Nephron (organoid): Measurements from ENCODE around the gene MACROD2.

Source experiments
- H3K27ac Mint-ChIP-seq, 3 experiments: 2 replicates each; pipeline ENCODE4 v1.8.0; 2020; ENCODE audit warnings: mixed read lengths in 3 of 3, mild to moderate bottlenecking in 2 of 3, moderate library complexity in 1 of 3
- H3K27me3 Mint-ChIP-seq: 2 replicates; pipeline ENCODE4 v1.8.0; 2021; ENCODE audit warnings: low read depth, mild to moderate bottlenecking, moderate library complexity, mixed read lengths
- H3K36me3 Mint-ChIP-seq: 2 replicates; pipeline ENCODE4 v1.8.0; 2020; ENCODE audit warnings: low read depth, mixed read lengths
- H3K4me1 Mint-ChIP-seq: 2 replicates; pipeline ENCODE4 v1.8.0; 2020; ENCODE audit warnings: mixed read lengths
- H3K4me3 Mint-ChIP-seq, 3 experiments: 2 replicates each; pipeline ENCODE4 v1.8.0; 2020; ENCODE audit warnings: mild to moderate bottlenecking in 3 of 3, mixed read lengths in 3 of 3, moderate library complexity in 2 of 3
- H3K9me3 Mint-ChIP-seq: 2 replicates; pipeline ENCODE4 v1.8.0; 2020; ENCODE audit warnings: mixed read lengths
- TF ChIP-seq, protein P1 (sequence below), 3 experiments: fragments of 200-600 bp; sonication (generic); IDR thresholded peaks; one replicate each; pipeline ENCODE4 v1.5.0; 2021; ENCODE audit warnings: antibody characterized with exemption in 3 of 3; ENCODE audit not compliant: unreplicated experiment in 3 of 3

The MACROD2 gene

DNA sequence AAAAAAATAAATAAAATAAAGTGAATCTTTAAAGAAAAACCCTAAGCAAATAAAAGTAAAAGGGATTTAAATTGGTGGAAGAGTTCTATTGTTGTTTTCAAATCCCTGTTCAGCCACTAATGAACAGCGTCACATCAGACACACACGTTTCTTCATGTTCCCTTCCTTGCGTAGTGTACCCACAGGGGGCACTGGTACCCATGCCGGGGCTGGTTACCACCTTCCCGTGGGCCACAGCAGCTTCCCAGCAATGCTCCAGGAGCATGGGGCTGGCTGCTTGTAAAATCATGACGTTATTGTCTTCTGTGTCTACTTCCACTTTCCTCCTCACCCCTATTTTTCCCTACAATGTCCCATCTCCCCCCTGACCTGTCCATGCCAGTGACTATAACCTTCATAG is 1589.2 kb downstream of the MACROD2 start:
- peaks cover 2% of the 10 kb centered on the region for H3K9me3 Mint-ChIP-seq
- H3K27ac Mint-ChIP-seq, result no peak overlapping the region
- TF ChIP-seq, protein P1, sequence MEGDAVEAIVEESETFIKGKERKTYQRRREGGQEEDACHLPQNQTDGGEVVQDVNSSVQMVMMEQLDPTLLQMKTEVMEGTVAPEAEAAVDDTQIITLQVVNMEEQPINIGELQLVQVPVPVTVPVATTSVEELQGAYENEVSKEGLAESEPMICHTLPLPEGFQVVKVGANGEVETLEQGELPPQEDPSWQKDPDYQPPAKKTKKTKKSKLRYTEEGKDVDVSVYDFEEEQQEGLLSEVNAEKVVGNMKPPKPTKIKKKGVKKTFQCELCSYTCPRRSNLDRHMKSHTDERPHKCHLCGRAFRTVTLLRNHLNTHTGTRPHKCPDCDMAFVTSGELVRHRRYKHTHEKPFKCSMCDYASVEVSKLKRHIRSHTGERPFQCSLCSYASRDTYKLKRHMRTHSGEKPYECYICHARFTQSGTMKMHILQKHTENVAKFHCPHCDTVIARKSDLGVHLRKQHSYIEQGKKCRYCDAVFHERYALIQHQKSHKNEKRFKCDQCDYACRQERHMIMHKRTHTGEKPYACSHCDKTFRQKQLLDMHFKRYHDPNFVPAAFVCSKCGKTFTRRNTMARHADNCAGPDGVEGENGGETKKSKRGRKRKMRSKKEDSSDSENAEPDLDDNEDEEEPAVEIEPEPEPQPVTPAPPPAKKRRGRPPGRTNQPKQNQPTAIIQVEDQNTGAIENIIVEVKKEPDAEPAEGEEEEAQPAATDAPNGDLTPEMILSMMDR (IDR thresholded peaks at IDR 0.05; ENCODE audit: unreplicated experiment in 3 of 3), result no peak
- H3K4me3 Mint-ChIP-seq, result no peak overlapping the region
- no peaks in the 10 kb centered on the region for H3K36me3 Mint-ChIP-seq
- H3K4me1 Mint-ChIP-seq, result no peaks in the 10 kb centered on the region
- H3K27me3 Mint-ChIP-seq, result peaks cover 4% of the 10 kb centered on the region

DNA sequence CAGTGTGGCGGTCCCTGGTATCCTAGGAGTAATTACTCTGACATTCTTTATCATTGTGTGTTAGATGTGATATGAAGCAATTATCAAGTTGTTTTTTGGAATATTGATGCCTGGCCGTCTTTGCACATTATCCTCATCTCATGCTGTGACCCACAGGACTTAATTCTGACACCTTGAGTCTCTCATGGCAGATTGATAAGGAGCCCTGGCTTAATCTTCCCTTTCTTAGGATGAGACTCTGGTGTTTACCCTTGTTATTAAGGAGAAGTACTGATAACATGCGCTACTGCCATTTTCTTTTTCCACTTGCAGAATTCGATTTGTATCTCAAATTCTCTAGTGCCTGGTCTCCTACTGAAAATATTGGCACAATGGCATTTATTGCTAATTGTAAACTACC is 1597.8 kb downstream of the MACROD2 start:
- Mint-ChIP-seq H3K27ac (no peak overlapping the region), H3K27me3 (peaks cover 8% of the 10 kb centered on the region), H3K36me3 (no peaks in the 10 kb centered on the region), H3K4me3 (no peak overlapping the region), H3K4me1 (no peaks in the 10 kb centered on the region), H3K9me3 (peaks cover 4% of the 10 kb centered on the region)
- TF ChIP-seq, protein P1 (IDR thresholded peaks at IDR 0.05; ENCODE audit: unreplicated experiment in 3 of 3), result no peak

DNA sequence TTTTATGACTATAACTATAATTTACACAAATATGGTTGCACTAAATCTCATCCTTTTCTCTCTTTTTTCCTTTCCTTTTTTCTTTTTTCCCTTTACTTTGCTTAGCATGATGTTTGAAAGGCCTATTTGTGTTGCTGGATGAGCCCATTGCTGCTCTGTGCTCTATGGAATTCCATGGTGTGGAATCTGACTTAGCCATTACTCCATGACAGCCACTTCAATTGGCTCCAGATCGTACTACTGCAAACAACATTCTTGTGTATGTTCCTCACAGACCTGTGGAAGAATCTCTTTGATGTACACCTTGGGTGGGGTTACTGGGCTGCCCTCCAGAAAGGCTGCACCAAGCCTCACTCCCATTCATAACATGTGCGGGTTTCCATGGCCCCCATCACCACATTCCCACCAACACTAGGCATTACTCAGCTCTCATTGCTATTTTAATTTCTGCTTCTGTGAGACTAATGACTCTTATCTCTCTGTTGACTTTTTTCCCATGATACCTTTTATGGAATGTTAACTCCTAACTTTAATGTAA is 1598.9 kb downstream of the MACROD2 start:
- no peak overlapping the region for H3K27ac Mint-ChIP-seq
- H3K36me3 Mint-ChIP-seq, result no peaks in the 10 kb centered on the region
- H3K27me3 Mint-ChIP-seq, result peaks cover 4% of the 10 kb centered on the region
- H3K4me1 Mint-ChIP-seq, result no peaks in the 10 kb centered on the region
- H3K9me3 Mint-ChIP-seq, result peaks cover 4% of the 10 kb centered on the region
- TF ChIP-seq, protein P1 (IDR thresholded peaks at IDR 0.05; ENCODE audit: unreplicated experiment in 3 of 3), result no peak
- no peak overlapping the region for H3K4me3 Mint-ChIP-seq

DNA sequence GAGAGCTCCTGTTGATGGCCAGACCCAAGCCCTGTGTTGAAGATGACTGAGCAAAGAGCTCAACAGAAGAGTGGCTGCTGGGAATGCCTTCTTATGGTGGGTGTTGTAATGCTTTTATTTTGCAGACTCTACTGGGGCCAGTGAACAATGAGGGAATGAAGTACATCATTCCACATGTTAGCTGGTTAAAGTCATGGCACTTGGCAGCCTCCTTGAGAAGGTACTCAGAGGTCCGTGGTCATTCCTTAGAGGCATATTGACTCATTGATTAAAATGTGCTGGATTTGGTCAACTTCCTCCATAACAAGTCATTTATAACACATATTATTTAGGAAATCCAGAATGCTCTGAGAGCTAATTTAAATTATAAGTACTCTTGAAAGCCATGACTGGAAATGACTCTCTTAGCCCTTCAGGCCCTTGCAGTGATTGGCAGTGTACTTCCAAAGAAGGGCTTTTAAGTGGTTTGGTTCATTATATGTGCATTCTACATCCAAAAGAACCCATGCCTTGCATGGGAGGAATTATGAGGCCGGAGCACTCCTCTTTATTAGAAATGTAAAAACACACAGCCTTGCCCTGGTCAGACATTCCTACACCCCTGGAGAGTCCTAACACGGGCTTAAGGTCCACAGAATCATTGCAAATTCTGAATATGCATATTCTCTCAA is 1601.0 kb downstream of the MACROD2 start:
- H3K27me3 Mint-ChIP-seq, result peaks cover 4% of the 10 kb centered on the region
- H3K36me3 Mint-ChIP-seq, result no peaks in the 10 kb centered on the region
- H3K27ac Mint-ChIP-seq, result no peak overlapping the region
- no peaks in the 10 kb centered on the region for H3K9me3 Mint-ChIP-seq
- no peak overlapping the region for H3K4me3 Mint-ChIP-seq
- TF ChIP-seq, protein P1 (IDR thresholded peaks at IDR 0.05; ENCODE audit: unreplicated experiment in 3 of 3), result no peak
- H3K4me1 Mint-ChIP-seq, result no peaks in the 10 kb centered on the region

DNA sequence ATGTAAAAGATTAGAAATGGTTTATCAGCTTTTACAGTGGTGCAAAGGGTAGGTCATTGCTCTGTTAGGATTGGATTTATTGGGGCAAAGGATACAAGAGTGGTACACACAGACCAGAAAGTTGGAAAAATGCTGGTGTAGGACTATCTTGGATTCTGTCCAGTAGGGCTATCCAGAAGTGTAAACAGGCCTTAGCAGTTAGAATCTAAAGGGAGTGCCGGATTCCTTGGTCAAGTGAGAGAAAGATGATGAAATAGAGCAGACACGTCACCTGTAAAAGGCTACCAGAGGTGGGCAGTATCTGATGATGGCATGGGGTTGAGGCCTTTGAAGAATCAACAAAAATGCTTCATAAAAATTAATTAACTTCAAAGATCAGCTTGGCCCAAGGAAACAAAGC is 1602.0 kb downstream of the MACROD2 start:
- H3K36me3 Mint-ChIP-seq, result no peaks in the 10 kb centered on the region
- TF ChIP-seq, protein P1 (IDR thresholded peaks at IDR 0.05; ENCODE audit: unreplicated experiment in 3 of 3), result no peak
- no peaks in the 10 kb centered on the region for H3K9me3 Mint-ChIP-seq
- no peak overlapping the region for H3K4me3 Mint-ChIP-seq
- H3K27ac Mint-ChIP-seq, result no peak overlapping the region
- H3K27me3 Mint-ChIP-seq, result peaks cover 4% of the 10 kb centered on the region
- H3K4me1 Mint-ChIP-seq, result no peaks in the 10 kb centered on the region

DNA sequence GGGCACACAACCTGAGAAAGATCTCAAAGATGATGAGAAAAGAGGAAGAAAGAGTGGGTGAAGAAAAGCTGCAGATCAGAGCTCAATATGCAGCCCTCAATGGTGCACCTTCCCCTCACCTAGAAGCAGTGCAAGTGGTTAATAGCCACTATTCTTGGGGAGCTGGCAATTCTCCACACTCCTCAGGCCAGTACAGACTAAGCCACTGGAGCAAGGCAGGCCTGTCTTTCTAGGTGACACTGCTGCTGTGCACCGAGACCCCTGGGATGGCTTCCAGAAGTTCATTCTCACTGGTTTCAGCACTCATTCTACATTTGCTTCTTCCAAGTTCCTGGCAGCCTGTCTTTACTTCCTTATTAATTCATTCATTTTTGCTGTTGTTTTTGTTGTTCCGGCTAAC is 1604.6 kb downstream of the MACROD2 start:
- H3K27ac Mint-ChIP-seq, result no peak overlapping the region
- no peaks in the 10 kb centered on the region for H3K36me3 Mint-ChIP-seq
- H3K4me3 Mint-ChIP-seq, result no peak overlapping the region
- peaks cover 1% of the 10 kb centered on the region for H3K27me3 Mint-ChIP-seq
- no peaks in the 10 kb centered on the region for H3K9me3 Mint-ChIP-seq
- TF ChIP-seq, protein P1 (IDR thresholded peaks at IDR 0.05; ENCODE audit: unreplicated experiment in 3 of 3), result no peak
- H3K4me1 Mint-ChIP-seq, result no peaks in the 10 kb centered on the region
